Panc1 (cell line): Measurements from ENCODE around the gene MAML3. TPM values are rescaled to one million over a fixed set of nuclear protein-coding genes. Genes with fewer than 3 reads are reported as not detected.

Experiments
- ATAC-seq: fragments of 200-7000 bp; cut with Tn5 transposase; 2 replicates; pipeline ENCODE4 v1.9.1; 2020; ENCODE audit warnings: mild to moderate bottlenecking, moderate library complexity
- BruUV-seq: library from RNA; stranded (reverse); fragments of 400-500 nt; replicated peaks from 2 replicates; lab custom pipeline; 2021; lab: Mats Ljungman, UMichigan
- CTCF ChIA-PET: fragments of 300-600 bp; sonication (Branson Sonifier 250); formaldehyde crosslinking; loops from one replicate; lab custom pipeline; 2022; ENCODE audit warnings: antibody characterized with exemption; lab: Charles Lee
- POLR2A ChIA-PET: fragments of 300-600 bp; sonication (Branson Sonifier 250); formaldehyde crosslinking; loops from one replicate; lab custom pipeline; 2022; ENCODE audit warnings: antibody characterized with exemption; lab: Charles Lee
- DNase-seq: peaks from one replicate; pipeline ENCODE4 v3.0.0-alpha.2; 2010; ENCODE audit warnings: low read depth, low spot score
- H3K27ac ChIP-seq: 2 replicates; pipeline ENCODE4 v1.5.1; 2011; ENCODE audit warnings: mild to moderate bottlenecking, low read length, inconsistent platforms
- H3K27me3 ChIP-seq: fragments of 200-500 bp; sonication (Bioruptor generic); 2 replicates; pipeline ENCODE4 v1.6.0; 2014; ENCODE audit warnings: low read length, inconsistent platforms; ENCODE audit not compliant: control insufficient read depth, insufficient read depth
- H3K36me3 ChIP-seq: fragments of 200-500 bp; sonication (Bioruptor generic); 2 replicates; pipeline ENCODE4 v1.5.1; 2014; ENCODE audit warnings: inconsistent platforms, mild to moderate bottlenecking, low read length, moderate library complexity; ENCODE audit not compliant: control insufficient read depth, insufficient read depth
- H3K4me1 ChIP-seq: 2 replicates; pipeline ENCODE4 v1.5.1; 2011; ENCODE audit warnings: inconsistent platforms, mild to moderate bottlenecking, low read length, moderate library complexity; ENCODE audit not compliant: control insufficient read depth, insufficient read depth
- H3K4me3 ChIP-seq, 2 experiments: 2 replicates each; pipeline ENCODE4 v1.5.1; 2011 to 2012; ENCODE audit warnings: low read depth in 2 of 2, low read length in 2 of 2, mild to moderate bottlenecking in 2 of 2, inconsistent platforms in 1 of 2, moderate library complexity in 1 of 2
- H3K9me3 ChIP-seq: fragments of 200-500 bp; sonication (Bioruptor generic); 2 replicates; pipeline ENCODE4 v1.5.1; 2014; ENCODE audit warnings: low read depth, mild to moderate bottlenecking, inconsistent platforms, low read length, moderate library complexity; ENCODE audit not compliant: control insufficient read depth, insufficient read depth
- CTCF ChIP-seq: fragments of 450-650 bp; IDR thresholded peaks from 2 replicates; pipeline ENCODE4 v1.5.1; 2017; ENCODE audit warnings: mild to moderate bottlenecking
- POLR2AphosphoS5 ChIP-seq: IDR thresholded peaks from 2 replicates; pipeline ENCODE4 v1.6.1; 2012; ENCODE audit warnings: mild to moderate bottlenecking, low read depth, low read length, moderate library complexity
- REST ChIP-seq, 2 experiments: IDR thresholded peaks; 2 replicates each; pipeline ENCODE4 v1.6.1; 2011 to 2012; ENCODE audit warnings: low read depth in 2 of 2, control low read depth in 1 of 2, low read length in 1 of 2, mild to moderate bottlenecking in 1 of 2, moderate library complexity in 1 of 2; ENCODE audit not compliant: insufficient read depth in 1 of 2
- SIN3A ChIP-seq: IDR thresholded peaks from 2 replicates; pipeline ENCODE4 v1.6.1; 2012; ENCODE audit warnings: low read depth, mild to moderate bottlenecking, low read length, moderate library complexity, borderline replicate concordance; ENCODE audit not compliant: insufficient read depth
- TCF7L2 ChIP-seq: IDR thresholded peaks from 2 replicates; pipeline ENCODE4 v1.6.1; 2011; ENCODE audit warnings: mild to moderate bottlenecking, low read depth, low read length, inconsistent platforms
- in situ Hi-C: cut with HindIII; loops from 2 replicates; pipeline ENCODE4 v1.10.0; 2016; ENCODE audit warnings: low sequenced_read_pairs, low pct_unique_long_range_greater_than_20kb
- intact Hi-C: fragments of 100-400 bp; cut with micrococcal nuclease; formaldehyde crosslinking; loops from one replicate; pipeline ENCODE4 v1.10.0; 2022; ENCODE audit not compliant: unreplicated experiment
- total RNA-seq: library from RNA; stranded (reverse); gene quantifications from one replicate; pipeline ENCODE4 v1.2.1, GENCODE V29; 2021; ENCODE audit not compliant: unreplicated experiment

MAML3 gene
- total RNA-seq, 1 experiment from 2014 or later = 7.7 TPM

DNA sequence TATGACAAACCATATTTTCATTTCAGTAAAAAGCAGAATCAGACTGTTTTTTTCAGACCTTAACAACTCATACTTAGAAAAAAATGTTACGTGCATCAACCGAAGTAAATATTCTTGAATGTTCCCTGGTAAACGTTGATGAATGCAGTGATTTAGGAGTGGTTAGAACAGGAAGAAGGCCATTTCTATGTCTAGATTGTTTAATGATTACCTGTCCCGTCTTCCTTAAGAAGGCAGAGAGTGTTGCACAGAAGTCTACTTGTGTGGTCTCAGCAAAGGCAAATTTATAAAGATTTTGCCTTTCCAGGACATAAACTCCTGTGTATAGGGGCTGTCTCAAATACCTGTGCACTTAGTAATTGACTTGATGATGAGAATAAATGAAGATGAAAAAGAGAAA lies 353.9 kb downstream of the MAML3 start:
- TF ChIP-seq POLR2AphosphoS5 (no peak), CTCF (no peak), TCF7L2 (no peak), SIN3A (no peak), REST (IDR thresholded peaks at IDR 0.05; ENCODE audit: insufficient read depth in 1 of 2, low read depth in 2 of 2, low read length in 1 of 2) (no peak)
- ChIA-PET CTCF (no interaction called here), POLR2A (no interaction called here)
- no peak for ATAC-seq
- no peaks in the 10 kb centered on the region for H3K9me3 ChIP-seq
- H3K36me3 ChIP-seq = no peaks in the 10 kb centered on the region
- no TSS peak for BruUV-seq
- H3K4me1 ChIP-seq = no peaks in the 10 kb centered on the region
- H3K27me3 ChIP-seq = no peaks in the 10 kb centered on the region
- no peak overlapping the region for H3K27ac ChIP-seq
- intact Hi-C loops = no loop called here
- no peak for DNase-seq
- H3K4me3 ChIP-seq = no peak overlapping the region
- in situ Hi-C loops = no loop called here

- POLR2A ChIA-PET = no interaction called here
- intact Hi-C loops = no loop called here
These were observed 354.4 kb downstream of the MAML3 start for GRCh38 chr4:139799615-139800014.

More at GRCh38 chr4:139799615-139800014, 354.4 kb downstream of the MAML3 start:
- ATAC-seq (no peak), DNase-seq (no peak)
- CTCF ChIA-PET = no interaction called here
- no TSS peak for BruUV-seq
- Histone ChIP-seq H3K4me1 (no peaks in the 10 kb centered on the region), H3K36me3 (no peaks in the 10 kb centered on the region), H3K27ac (no peak overlapping the region), H3K27me3 (no peaks in the 10 kb centered on the region), H3K9me3 (no peaks in the 10 kb centered on the region), H3K4me3 (no peak overlapping the region)
- in situ Hi-C loops = no loop called here
- TF ChIP-seq CTCF (no peak), REST (IDR thresholded peaks at IDR 0.05; ENCODE audit: insufficient read depth in 1 of 2, low read depth in 2 of 2, low read length in 1 of 2) (no peak), SIN3A (no peak), POLR2AphosphoS5 (no peak), TCF7L2 (no peak)
